ENCODE data around the gene LEPROT. TPM values are rescaled to one million over a fixed set of nuclear protein-coding genes. Genes with fewer than 3 reads are reported as not detected.

The LEPROT gene
- total RNA-seq, 4 donors from 2014 or later, result 74.0 to 96.8 (median 81.3) TPM

DNA sequence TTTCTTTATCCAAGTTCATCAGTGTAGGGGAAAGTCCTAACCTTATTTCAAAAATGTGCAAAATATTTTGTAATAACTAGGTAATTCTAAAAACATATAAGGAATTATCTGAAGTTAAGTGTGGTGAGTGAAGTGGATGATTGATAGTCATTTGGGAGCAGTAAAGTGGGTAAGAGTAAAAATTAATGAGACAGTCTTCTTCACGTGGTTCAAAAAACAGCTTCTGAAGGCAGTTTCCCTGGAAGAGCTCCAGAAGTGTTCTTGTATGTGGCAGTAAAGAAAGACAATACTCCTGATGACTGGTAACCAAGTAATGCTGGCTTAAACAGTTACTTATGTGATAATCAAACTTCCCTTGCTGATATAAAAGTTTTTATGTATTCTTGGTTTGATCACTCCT is 50.3 kb downstream of the LEPROT start:
- TF ChIP-seq, protein P1, sequence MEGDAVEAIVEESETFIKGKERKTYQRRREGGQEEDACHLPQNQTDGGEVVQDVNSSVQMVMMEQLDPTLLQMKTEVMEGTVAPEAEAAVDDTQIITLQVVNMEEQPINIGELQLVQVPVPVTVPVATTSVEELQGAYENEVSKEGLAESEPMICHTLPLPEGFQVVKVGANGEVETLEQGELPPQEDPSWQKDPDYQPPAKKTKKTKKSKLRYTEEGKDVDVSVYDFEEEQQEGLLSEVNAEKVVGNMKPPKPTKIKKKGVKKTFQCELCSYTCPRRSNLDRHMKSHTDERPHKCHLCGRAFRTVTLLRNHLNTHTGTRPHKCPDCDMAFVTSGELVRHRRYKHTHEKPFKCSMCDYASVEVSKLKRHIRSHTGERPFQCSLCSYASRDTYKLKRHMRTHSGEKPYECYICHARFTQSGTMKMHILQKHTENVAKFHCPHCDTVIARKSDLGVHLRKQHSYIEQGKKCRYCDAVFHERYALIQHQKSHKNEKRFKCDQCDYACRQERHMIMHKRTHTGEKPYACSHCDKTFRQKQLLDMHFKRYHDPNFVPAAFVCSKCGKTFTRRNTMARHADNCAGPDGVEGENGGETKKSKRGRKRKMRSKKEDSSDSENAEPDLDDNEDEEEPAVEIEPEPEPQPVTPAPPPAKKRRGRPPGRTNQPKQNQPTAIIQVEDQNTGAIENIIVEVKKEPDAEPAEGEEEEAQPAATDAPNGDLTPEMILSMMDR (IDR thresholded peaks at IDR 0.05; ENCODE audit: low read depth), result no peak

DNA sequence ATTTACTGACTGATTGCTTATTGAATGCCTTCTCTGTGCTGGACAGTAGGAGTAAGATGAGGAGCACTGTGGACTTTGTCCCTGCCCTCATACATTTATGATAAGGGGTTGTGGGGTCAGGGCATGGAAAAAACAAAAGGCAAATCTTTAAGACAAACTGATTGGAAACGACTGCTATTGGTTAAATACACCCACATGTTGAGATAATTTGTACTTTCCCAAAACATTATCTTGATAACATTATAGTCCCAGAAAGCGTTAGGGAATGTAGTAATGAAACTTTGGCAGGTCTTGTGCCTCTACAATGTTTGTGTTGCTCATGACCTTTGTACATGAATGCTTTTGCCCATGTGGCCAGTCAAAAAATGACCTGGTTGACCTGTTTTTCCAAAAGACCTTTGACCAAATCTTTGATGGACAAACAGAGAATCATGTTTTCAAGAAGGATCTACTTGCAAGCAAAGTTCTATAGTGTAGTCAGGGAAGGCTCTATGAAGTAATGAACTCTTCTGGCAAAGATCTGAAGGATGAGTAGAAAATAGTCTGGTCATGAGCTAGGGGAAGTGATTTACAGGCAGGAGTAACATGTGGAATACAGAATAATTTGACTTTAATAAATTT is 50.9 kb downstream of the LEPROT start:
- TF ChIP-seq, protein P1 (IDR thresholded peaks at IDR 0.05; ENCODE audit: low read depth), result no peak

DNA sequence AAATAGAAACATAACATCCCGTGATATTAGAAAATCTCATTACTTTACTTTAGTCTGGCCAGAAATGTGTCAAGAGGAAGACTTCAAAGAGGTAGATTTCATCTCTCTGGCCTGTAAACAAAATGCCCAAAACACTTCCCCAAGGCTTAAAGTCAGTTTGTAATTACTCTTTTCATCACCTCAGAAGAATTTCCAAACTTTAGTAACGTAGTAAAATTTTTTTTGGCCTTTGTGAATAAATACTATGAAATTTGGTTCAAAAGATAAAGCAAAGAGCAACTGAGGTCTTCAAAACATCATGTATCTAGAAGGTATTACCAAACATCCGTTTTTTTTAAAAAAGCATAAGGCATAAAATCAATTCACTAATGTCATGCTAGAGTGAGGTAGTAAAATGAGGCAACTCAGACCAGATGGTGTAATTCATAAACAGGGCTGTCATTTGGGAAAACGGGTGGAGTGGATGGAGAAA is 51.4 kb downstream of the LEPROT start:
- TF ChIP-seq, protein P1 (IDR thresholded peaks at IDR 0.05; ENCODE audit: low read depth), result no peak

DNA sequence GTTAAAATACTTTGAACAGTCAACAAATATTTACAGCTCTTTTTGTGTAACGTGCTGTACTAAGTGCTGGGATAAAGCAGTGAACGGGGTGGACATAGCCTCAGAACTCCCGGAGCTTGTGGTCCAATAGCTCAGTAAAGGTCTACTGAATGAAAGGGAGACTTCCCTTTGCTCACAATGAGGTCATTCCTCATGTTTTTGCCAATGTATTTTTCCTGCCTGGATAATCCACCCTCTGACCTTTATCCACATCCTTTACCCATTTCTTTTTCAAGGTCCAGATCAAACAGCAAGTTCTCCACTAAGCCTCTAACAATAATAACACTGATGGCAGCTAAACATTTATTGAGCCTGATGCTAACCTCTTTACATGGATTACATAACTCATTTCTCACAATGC is 55.9 kb downstream of the LEPROT start:
- TF ChIP-seq, protein P1 (IDR thresholded peaks at IDR 0.05; ENCODE audit: low read depth), result no peak

DNA sequence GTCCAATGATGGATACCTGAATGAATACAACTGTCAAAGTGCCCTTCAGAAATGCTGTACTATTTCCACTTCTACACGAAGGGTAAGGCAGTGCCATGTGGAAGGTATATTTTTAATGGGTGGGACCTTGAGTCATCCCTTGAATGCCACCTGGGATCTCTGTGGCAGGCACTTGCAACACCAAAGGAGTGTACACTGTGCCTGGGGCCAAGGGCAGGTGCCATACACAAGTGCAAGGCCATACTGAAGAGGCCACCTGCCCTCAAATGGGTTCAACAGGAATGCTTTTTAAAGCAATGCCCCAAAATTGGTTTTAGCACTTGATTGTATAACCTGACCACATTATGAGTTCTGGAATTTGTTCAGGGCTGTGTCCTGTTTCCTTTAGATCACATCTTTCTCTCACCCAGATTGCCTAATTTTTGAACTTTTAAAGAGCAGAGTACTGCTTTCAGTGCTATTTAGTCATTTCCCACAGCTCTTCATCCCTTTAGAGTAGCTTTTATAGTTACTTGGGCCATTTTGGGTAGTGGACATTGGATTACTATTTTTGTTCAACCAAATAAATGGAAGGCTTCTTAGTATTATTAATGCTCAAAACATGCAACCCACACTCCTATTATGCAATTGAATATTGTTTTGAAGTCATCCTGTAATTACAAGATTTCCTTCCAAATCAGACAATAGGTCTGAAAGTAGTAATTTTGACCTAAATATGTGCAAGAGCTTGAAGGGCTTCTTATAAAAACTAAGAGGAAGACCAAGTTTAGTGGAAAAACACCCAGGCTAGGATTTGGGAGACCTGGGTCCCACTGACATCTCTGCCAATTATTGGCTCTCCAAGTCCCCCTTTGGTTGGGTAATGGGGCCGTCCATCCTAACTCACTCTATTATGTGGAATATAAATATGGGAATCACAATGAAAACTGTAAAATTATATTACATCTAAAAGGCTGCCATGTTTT is 57.2 kb downstream of the LEPROT start:
- TF ChIP-seq, protein P1 (IDR thresholded peaks at IDR 0.05; ENCODE audit: low read depth), result no peak

DNA sequence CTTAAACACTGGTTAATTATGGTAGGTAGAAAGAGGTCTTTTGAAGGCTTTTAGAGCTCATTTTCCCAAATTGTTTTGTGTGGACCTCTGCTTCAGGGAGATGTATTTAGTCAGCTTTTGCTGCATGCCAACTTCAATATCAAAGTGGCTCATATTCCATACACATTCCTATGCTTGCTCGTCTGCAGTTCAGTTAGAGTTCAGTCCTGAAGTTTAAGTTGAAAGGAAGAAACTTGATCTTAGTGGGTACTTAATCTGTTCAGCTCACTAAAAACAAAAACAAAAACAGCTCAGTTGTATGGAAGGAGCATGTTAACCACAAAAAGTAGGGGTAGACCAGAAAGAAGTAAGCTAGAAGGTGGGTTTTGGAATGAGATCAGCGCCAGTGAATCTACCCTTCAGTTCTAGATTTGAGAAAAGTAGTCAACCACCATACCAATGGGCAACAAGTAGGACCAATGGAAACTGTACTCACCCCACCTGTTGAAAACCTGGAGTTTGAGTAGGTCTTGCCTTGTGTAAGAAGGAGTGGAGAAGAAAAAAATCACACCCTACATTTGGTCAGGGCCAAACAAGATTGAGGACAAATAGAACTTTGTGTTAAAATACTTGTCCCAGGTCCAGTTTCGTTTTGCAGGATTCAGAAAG is 58.0 kb downstream of the LEPROT start:
- TF ChIP-seq, protein P1 (IDR thresholded peaks at IDR 0.05; ENCODE audit: low read depth), result no peak
